HG03457 (cell line): ENCODE results near the gene CLIC4.

Experiments
- ATAC-seq: cut with Tn5 transposase; IDR thresholded peaks from one replicate; pipeline ENCODE4 v1.9.1; 2021; ENCODE audit warnings: moderate number of reproducible peaks; ENCODE audit not compliant: unreplicated experiment

CLIC4 gene

GRCh38 chr1:24853649-24854048 is 108.4 kb downstream of the CLIC4 start:
- no peak for ATAC-seq

DNA sequence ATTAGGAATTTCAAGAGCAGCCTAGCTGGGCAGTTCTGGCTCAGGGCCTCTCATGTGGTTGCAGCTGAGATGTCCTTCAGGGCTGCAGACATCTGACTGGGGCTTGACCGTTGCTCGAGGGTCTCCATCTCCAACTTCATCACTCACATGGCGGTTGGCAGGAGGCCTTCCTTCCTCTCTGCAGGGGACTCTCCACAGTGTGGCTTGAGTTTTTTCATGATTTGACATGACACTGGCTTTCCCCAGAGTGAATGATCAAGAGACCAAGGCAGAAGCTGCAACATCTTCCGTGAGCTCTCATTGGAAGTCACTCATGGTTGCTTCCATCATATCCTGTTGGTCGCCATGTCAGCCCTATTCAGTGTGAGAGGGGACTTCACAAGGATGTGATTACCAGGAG is 110.2 kb downstream of the CLIC4 start:
- no peak for ATAC-seq

- ATAC-seq = no peak
These were observed 111.7 kb downstream of the CLIC4 start for GRCh38 chr1:24856787-24857506.

DNA sequence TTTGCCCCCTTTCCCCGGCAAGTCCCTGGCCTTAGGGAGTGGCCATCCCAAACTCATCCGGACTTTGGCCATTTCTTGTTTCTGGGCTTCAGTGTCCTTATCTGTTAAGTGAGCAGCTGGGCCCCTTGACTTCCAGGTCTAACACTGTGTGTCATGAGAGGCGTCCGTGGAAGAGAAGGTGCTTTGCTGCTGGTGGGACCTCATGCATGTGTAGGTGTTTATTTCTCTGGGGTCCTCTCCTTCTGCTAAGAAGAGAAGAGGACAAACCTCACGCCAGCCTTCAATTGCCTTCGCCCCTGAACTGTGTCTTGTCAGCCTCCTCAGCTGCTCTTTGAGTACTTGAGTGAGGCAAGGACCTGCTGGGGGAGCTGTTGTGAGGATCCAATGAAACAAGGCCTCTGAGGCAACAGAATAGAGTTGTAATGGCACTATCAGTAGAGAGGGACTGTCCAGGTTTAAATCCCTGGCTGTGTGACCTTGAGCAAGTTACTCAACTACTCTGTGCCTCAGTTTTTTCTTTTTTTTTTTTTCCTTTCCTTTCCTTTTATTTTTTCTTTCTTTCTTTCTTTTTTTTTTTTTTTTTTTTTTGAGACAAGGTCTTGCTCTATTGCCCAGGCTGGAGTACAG is 112.4 kb downstream of the CLIC4 start:
- ATAC-seq = no peak

DNA sequence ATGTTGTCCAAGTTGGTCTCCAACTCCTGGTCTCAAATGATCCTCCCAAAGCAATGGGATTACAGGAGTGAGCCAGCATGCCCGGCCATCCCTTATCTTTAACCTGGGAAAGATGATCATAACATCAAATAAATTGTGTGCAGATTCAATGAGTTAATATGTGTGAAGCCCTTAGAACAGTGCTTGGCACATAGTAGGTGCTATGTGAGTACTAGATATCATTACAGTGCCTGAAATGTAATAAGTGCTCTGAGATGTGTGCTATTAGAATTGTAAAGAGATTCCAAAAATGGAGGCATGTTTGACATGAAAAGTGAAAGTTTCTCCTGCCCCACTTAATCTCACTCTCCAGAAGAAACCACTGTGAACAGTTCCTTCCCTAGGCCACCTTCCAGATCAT is 113.0 kb downstream of the CLIC4 start:
- no peak for ATAC-seq

DNA sequence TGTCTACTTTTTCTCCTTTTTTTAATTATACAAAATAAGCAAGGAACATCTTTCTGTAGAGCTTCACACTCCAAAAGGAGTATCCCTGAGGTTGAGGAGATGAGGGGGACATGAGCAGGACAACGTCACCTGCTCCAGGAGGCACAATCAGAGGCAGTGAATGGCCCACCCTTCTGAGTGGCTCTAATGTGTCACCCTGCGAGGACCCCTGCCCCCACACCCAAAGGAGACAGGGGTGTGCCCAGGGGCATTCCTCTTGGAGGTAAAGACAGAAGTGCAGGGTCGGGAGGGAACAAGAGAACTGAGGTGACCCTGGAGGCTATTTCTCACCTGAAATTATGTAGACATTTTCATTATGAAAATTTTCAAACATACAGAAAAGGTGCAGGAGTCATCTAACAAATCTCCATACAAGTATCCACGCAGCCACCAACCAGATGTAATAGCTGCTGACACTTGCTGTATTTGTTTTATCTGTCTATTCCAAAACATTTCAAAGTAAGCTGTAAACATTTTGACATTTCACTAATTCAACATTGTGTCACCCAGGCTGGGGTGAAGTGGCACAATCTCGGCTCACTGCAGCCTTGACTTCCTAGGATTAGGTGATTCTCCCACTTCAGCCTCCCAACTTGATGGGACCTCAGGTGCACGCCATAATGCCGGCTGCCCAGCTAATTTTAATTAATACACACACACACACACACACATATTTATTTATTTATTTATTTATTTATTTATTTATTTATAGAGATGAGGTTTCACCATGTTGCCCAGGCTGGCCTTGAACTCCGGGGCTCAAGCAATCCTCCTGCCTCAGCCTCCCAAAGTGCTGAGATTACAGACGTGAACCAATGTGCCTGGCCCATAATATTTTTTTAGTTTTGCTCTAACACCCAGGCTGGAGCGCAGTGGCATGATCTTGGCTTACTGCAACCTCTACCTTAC is 114.1 kb downstream of the CLIC4 start:
- no peak for ATAC-seq

DNA sequence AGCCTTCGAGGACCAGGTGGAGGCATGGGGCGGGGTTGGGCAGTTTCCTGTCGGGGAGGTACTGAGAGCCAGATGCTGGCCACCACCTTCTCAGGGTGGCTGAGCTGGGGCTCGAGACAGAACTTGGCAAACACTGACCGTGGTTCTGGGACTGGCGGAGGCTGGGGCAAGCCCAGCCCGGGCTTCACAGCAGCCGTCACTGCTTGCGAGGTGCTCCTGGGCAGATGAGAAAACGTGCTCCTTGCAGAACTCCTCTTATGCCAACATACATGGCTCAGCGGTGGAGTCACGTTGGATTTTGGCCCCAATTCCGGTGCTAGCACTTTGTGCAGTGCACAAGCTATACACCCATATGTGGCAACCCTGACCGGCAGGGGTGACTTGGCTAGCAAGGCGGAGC is 115.6 kb downstream of the CLIC4 start:
- no peak for ATAC-seq

GRCh38 chr1:24861821-24862727 is 116.8 kb downstream of the CLIC4 start:
- no peak for ATAC-seq

GRCh38 chr1:24862775-24863483 is 117.7 kb downstream of the CLIC4 start:
- no peak for ATAC-seq

DNA sequence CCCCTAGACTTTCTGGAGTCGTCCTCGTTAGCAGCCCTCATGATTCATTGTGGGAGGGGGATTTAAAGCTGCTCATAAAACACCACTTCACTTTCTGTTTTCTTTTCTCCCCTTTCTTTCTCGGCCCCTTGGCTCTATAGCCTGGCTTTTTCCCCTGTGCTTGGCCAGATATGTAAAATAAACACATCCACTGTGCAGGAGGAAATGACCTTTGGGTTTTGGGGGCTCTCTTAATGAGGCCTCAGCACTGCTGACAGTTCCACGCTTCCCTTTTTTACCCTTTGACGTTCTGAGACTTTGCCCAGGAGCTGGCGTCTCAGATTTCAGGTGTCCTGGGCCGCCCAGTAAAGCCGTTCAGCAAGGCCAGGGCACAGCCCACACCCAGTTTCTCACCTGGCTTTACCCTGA is 119.1 kb downstream of the CLIC4 start:
- ATAC-seq = no peak

DNA sequence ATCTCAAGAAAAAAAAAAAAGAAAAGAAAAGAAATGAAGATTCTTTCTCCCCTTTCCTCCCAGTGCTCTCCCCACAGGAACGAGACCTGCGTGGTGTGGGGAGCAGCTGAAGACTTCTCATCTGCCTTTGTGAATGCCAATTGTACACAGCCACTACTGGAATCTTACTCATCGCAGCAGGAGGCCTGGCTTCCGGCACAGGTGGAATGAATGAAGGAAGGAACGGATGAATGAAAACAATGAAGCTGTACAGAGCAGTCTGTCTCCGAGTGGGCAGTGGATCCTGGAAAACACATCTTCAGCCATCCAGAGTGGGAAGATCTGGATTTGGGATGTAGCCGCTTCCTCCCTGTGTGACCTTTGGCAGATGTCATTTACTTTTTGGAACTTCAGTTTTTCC is 119.9 kb downstream of the CLIC4 start:
- no peak for ATAC-seq

DNA sequence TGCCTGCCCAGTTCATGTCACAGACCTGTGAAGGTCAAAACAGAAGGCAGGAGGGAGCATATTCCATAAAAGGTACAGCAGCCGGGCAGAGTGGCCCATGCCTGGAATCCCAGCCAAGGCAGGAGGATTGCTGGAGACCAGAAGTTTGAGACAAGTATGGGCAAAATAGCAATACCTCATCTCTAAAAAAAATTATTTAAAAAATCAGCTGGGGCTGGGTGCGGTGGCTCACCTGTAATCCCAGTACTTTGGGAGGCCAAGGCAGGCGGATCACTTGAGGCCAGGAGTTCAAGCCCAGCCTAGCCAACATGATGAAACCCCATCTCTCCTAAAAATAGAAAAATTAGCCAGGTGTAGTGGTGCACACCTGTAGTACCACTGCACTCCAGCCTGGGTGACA is 120.3 kb downstream of the CLIC4 start:
- ATAC-seq = no peak

DNA sequence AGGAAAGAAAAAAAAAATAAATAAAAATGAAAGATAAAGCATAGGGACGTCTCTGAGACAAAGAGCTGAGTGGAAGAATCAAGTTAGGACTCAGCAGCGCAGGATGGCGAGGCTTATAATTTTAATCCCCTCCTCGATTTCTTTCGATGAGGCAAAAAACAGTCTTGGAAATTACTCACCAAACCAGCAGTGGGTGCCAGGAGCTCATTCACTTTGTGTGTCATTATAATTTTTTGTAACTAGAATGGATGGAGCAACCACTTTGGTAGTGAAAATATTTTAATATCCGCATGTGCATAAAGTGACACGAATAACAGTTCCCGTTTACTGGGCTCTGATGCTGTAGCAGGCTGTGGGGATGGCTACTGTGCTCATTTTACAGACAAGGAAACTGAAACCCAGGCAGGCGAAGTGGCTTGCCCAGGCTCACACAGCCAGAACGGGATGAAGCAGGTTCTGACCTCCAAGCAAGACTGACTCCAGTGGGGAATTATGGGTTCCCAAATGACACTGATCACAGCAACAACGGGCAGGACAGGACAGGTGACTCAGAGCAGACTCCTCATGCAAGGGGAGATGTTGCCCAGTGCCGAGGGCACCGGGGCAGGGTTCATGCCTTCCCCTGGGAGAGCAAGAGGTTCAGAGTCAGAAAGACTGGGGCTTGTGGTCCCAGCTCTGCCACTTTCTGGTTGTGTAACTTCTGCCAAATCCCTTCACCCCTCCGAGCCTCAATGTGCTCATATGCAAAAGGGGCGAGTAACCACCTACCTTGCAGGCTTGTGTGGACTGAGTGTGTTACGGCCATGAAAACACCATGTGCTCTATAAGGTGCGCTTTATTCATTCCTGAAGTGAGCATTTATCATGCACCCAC is 121.2 kb downstream of the CLIC4 start:
- no peak for ATAC-seq

DNA sequence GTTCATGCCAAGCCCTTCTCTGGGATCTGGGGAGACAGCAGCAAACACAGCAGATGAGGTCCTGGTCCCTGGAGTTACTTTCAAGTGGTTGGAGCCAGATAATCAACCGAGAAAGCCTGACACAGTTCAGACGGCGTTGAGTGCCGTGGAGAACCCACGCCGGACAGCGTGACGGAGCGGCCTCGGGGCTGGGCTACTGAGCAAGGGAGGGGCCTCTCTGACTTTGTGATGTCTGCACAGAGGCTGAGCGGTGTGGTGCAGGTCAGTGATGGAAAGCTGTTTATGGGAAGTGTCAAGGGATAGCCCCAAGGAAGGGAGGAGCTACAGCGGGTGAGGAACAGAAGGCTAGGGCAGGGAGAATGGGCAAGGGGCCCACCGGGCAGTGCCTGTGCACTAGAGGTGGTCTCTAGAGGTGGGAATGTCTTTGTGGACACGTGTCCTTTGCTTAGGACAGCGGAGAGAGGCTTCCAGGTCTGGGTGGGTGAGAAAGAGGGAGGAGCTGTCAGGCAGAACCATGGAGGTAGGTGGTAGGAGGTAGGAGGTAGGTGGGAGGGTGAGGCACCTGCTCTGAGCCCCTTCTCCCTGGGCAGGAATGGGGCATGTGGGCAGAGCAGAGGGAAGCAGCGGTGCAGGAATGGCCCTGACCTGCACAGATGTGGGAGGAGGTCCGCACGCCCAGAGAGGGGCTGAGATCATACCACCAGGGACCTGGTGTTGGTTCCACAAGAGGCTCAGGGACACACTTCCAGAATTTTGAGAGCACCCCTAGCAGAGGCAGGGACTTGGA is 122.0 kb downstream of the CLIC4 start:
- ATAC-seq = no peak

GRCh38 chr1:24868016-24868875 is 123.0 kb downstream of the CLIC4 start:
- no peak for ATAC-seq

- no peak for ATAC-seq
These were observed 125.4 kb downstream of the CLIC4 start for GRCh38 chr1:24870551-24871195.
